GM15510 (cell line): ENCODE measurements around the gene EEF2K.

ENCODE experiments used
- POLR2A ChIP-seq: IDR thresholded peaks from 3 replicates; pipeline ENCODE4 v1.6.1; 2011; ENCODE audit warnings: borderline replicate concordance; ENCODE audit not compliant: insufficient read length; ENCODE audit errors: extremely low read depth

EEF2K gene

DNA sequence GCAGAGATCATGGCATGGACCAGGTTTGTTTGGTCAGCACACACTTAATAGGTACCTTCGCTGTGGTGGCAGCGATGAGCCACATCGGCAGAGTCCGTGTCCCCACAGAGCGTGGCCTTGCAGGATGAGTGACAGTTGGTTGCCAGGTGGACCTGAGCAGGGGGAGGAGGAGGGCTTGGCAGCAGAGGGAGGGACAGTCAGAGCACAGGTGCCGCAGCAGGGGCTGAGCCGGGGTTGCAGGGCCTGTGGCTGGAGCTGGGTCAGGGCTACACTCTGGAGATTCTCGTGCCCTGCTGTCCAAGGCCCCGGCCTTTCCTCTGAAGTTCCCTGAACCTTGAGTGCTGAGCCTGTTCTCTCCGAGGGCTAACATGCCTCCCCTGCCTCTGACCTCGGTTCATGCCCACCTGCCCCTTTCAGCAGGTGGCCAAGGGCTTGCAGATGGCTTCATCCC is 116.0 kb downstream of the EEF2K start:
- TF ChIP-seq POLR2A = no peak

DNA sequence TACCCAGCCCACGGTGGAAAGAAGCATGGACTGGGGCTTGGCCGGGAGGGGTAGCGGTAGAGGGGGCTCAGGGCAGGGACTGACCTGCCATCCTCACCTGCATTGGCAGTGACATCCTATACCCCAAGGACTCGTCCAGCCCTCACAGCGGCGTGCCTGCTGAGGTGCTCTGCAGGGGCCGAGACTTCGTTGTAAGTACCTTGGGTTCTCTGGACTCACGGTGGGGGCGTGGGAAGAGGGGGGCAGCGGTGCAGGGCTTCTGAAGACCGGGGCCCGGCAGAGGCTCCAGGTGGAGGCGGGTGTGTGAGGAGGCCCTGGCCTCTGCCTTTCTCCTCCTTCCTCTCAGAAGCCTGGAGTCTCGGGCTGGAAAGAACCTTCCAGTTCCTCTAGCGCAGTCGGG is 116.7 kb downstream of the EEF2K start:
- TF ChIP-seq POLR2A = no peak

DNA sequence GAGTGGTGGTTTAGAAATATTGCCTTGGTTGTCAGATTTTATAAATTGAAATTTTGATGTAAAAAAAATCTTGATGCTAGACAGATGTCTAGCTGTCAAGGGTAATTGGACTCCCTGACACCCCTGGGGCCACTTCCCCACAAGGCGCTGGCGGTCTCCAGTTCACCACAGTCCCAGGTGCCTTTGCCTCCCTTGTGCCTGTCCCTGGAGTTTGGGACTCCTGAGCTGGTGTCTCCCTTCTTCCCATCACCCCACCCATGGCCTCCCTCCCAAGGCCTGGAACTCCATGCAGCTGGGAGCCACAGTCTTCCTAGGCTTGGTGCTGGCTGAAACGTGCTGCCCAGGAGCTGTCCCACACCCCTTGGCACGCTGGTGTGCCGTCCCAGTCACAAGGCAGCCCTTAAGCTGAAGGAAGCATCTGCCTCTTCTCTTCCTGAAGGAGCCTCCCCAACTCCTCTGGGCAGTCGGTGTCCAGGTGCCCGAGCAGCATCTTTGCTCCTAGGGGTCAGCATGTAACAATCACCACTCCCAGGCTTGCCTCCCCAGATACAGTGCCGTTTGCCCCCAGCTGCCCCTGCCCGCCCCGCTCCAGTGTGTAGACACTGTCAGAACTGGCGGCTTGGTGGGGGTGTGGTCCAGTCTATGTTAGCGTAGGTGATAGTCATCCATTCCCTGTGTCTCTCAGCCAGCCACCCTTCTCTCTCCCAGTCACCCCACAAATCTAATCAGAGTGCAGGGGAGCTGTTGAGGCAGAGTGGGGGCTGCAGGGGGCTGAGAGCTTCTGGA is 117.3 kb downstream of the EEF2K start:
- no peak for TF ChIP-seq POLR2A

DNA sequence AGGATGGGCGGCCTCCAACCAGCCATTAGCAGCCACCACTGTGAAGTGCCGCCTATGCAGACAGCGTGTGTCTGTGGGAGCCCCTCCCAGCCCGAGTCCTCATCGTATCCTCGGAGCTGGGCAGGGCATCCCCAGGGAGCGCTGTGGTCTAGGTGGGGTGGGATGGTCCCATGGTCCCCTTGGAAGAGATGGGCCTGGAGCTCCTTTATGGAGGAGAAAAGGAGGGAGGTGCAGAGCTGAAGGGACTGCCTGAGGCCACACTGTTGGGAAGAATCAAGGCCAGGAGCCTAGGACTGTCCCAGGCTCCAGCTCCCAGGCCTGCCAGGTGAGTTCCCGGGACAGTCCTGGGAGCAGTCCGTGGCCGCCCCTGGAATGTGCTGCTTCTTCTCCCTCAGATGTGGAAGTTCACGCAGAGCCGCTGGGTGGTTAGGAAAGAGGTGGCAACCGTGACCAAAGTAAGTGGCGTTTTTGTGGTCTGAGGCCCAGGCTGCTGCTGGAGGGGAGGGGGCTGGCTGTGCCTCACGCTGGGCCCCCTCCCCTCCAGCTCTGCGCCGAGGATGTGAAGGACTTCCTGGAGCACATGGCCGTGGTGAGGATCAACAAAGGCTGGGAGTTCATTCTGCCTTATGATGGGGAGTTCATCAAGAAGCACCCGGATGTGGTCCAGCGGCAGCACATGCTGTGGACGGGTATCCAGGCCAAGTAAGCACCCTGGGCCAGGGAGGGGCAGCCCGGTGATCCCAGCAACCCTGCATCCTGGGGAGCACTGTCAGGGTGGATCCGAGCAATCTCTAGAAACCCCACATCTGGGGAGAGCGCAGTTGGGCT is 118.1 kb downstream of the EEF2K start:
- no peak for TF ChIP-seq POLR2A

DNA sequence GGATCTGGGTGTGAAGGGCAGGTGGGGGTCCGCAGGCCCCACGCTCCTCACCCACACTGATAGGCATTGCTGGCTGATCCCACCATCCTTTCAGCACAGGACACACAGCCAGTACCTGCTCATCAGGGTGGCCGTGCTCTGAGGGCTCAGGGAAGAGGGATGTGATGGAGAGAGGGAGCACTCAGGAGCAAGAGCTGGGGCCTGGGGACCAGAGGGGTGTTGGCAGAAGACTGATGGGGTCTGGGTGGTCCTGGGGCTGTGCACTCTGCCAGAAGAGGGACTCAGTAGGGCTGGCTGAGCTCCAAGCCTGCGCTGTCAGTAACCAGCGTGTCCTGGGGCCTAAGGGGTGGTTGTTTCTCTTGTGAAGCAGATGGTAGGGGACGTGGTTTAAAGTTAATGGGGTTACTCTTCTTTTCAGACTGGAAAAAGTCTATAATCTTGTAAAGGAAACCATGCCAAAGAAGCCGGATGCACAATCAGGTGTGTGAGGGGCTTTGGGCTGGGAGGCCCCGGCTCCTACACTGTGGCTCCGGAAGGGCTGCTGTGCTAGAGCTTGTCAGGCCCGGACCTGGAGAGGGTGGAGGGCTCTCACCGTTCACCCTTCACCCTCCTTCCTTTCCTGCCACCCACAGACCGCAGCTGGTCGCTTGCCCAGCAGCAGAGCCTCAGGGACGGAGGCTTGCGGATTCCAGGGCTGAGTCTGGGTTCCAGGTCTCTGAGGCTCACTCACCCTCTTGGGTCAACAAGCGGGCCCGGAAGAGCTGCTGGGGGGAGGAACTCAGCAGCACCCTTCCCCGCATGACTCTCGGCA is 118.9 kb downstream of the EEF2K start:
- TF ChIP-seq POLR2A = no peak

DNA sequence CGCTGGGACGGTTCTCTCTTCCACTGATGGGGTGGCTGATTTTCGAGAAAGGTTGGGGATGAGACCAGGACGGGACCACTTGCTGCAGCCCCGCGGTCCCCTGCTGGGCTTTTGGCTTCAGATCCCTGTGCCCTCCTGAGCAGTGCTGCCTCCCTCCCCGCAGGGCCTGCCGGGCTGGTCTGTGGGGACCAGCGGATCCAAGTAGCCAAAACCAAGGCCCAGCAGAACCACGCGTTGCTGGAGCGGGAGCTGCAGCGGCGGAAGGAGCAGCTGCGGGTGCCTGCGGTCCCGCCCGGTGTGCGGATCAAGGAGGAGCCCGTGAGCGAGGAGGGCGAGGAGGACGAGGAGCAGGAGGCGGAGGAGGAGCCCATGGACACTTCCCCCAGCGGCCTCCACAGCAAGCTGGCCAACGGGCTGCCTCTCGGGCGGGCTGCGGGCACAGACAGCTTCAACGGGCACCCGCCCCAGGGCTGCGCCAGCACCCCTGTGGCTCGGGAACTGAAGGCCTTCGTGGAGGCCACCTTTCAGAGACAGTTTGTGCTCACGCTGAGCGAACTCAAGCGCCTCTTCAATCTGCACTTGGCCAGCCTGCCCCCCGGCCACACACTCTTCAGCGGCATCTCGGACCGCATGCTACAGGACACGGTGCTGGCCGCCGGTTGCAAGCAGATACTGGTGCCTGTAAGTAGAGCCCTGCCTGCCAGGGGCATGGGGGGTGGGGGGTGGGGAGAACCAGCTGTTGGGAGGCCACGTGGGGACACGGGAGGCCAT is 119.7 kb downstream of the EEF2K start:
- no peak for TF ChIP-seq POLR2A

DNA sequence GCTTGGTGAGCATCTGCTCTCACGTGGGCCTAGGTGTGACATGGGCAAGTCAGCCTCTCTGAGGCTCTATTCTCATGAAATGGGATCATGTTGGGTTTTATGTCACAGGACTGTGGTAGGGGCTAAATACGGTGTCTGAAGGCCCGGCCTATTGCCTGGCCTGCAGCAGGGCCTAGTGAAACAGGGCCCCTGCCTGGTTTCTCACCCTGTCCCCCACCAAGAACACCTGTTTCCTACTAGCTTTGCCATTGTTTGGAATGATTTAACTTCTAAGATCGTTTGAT is 120.2 kb downstream of the EEF2K start:
- no peak for TF ChIP-seq POLR2A

DNA sequence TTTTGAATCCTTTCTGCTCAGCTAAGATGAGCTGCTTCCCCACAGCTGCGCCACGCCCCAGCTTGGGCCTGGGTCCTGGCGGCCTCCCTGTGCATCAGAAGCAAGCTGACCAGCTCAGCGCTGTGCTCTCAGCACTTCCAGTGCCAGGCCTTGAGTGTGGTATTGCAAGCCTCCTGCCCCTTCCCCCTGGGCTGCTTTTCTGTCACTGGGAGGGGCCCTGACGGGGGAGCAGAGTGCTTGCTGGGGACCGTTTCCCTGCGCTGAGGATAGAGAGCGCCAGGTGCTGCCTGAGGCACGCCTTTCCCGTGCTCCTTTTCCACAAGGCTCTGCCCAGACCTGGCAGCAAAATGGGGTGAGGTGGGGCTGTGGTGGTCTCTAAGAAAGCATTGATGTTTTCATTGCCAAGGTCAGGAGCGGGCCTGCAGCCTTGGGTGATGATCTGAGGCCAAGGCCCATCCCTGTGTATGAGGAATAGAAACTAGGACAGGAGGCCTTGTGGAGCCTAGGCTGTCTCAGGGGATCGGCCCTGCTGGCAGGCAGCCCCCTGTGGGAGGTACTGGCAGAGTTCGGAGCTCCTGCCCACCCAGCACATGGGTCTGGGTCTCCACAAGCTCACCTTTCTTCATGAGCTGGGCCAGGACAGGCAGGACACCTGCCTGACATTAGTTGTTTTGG is 120.8 kb downstream of the EEF2K start:
- no peak for TF ChIP-seq POLR2A

DNA sequence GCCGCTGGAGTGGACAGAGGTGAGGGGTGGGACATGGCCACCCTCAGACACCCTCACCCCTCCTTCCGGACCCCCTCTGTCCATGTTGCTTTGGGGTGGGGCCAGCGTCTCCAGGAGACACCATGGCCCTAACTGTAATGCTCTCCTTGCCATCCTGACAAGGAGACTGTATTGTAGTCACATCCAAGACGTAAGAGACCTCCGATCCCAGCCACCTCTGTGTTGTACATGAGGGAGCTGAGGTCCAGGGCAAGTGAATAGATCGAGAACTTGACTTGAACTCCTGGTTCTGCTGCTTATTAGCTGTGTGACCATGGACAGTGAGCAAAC is 121.3 kb downstream of the EEF2K start:
- no peak for TF ChIP-seq POLR2A

DNA sequence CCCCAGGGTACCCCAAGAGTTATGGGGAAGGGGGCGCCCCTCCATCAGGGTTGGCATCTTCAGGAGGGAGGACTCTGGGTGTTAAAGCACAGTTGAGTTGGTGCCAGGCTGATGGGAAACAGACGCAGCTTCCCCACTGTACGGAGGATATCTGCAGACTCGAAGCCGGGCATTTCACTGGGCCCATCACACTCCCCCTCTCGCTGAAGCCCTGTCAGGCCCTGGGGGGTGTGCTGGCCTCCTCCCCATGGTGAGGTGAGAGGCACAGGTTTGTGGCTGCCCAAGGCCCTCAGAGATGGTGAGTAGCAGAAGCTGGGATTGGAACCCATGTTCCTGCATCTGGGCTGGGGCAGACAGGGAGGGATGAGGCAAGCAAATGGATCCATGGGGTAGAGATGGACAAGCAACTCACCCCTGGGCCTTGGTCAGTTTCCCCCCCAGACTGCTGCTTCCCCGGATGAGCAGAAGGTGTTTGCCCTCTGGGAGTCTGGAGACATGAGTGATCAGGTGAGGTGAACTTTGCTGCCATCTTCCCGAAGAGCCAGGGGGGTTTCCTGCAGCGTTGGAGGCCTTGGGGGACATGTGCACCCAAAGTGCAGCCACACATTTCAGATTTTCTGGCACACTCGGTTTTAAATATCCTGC is 122.1 kb downstream of the EEF2K start:
- no peak for TF ChIP-seq POLR2A

DNA sequence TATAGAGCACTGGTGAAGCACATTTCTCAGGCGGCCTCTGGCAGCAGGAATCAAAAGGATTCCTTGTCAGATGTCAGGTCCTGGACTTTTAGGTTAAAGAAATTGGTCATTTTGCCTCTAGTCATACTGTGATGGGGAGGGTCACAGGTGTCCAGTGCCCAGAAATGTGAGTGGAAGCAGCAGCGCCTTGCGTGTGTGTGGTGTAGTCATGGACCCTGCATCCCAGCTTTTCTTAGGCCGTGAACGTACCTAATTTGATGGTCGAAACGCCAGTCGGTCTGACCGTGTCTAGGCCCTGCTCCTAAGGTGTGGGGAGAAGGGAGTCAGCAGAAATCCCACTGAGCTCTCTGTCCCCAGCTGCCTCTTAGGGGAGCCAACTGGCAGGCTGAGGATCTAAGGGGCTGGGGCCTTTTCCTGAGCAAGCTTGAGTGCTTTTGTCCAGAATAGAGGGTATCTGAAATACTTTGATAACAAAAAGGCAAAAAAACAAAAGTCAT is 123.2 kb downstream of the EEF2K start:
- no peak for TF ChIP-seq POLR2A

DNA sequence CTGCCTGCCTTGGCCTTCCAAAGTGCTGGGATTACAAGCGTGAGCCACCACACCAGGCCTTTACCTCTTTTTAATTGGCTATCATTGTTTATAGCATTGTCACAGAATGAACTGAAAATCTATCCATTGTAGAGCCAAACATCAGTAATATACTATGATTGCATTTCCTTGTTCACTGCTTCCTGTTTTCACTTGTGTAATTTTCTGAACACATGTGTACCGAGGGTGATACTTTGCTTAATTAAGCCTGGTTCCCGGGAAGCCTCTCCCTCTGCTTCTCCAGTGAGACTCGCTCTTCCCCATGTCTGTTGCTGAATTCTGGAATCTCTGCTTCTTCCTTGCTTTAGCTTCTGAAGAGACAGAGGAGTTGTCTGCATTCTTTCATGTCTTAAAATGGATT is 124.2 kb downstream of the EEF2K start:
- TF ChIP-seq POLR2A = no peak

DNA sequence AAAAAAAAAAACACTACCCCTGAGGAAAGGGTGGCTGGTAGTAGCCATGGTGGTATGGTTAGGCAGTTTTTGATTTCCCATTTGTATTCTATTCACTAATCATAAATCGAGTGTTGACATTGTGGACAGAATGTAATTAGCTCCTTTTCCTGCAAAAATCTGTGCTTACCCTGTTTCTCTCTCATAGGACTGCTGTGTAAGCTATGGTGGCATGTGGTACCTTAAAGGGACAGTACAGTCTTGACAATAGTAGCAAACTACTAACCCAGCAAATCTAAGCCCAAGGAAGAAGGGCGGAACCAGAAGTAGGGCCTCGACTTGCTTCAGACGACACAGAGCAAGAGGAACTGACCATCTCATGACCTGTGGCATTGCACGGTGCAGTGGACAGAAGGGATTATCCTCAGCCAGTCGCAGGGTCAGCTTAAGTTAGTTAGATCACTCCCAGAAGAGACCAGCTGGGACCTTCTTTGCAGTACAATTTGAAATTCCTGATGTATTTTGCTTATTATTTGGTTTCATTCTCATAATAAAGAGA is 127.4 kb downstream of the EEF2K start:
- no peak for TF ChIP-seq POLR2A
